ENCODE results near the gene TRIM65.
"Not testable (repeated sequence)": the region's sequence is repeated elsewhere in the genome, so short reads cannot be mapped to it uniquely, and the experiment has no call there.

TRIM65 gene

GRCh38 chr17:75897160-75898019 lies 639 bp upstream of the TRIM65 start:
- DNase-seq (ENCODE audit: low read depth in 2 of 2) = no peak

- no peak for DNase-seq (ENCODE audit: low read depth in 2 of 2)
Observed at GRCh38 chr17:75895370-75896155, 1.2 kb downstream of the TRIM65 start.

GRCh38 chr17:75894049-75894733 lies 2.6 kb downstream of the TRIM65 start:
- DNase-seq (ENCODE audit: low read depth in 2 of 2) = no peak

GRCh38 chr17:75893305-75894048 lies 3.3 kb downstream of the TRIM65 start:
- DNase-seq (ENCODE audit: low read depth in 2 of 2) = no peak

GRCh38 chr17:75892556-75893224 lies 4.1 kb downstream of the TRIM65 start:
- no peak for DNase-seq (ENCODE audit: low read depth in 2 of 2)

GRCh38 chr17:75891605-75892555 lies 4.9 kb downstream of the TRIM65 start:
- DNase-seq (ENCODE audit: low read depth in 2 of 2) = no peak

GRCh38 chr17:75891022-75891604 lies 5.6 kb downstream of the TRIM65 start:
- no peak for DNase-seq (ENCODE audit: low read depth in 2 of 2)

- DNase-seq (ENCODE audit: low read depth in 2 of 2) = no peak
Observed at GRCh38 chr17:75889454-75889853, 7.3 kb downstream of the TRIM65 start.

GRCh38 chr17:75888484-75888883 lies 8.3 kb downstream of the TRIM65 start:
- no peak for DNase-seq (ENCODE audit: low read depth in 2 of 2)

- DNase-seq (ENCODE audit: low read depth in 2 of 2) = not testable (repeated sequence)
Observed at GRCh38 chr17:75885860-75886259, 10.9 kb downstream of the TRIM65 start.

GRCh38 chr17:75885431-75885830 lies 11.3 kb downstream of the TRIM65 start:
- DNase-seq (ENCODE audit: low read depth in 2 of 2) = no peak

- DNase-seq (ENCODE audit: low read depth in 2 of 2) = no peak
Observed at GRCh38 chr17:75881678-75882454, 14.9 kb downstream of the TRIM65 start.

GRCh38 chr17:75880266-75880665 lies 16.5 kb downstream of the TRIM65 start:
- no peak for DNase-seq (ENCODE audit: low read depth in 2 of 2)

- DNase-seq (ENCODE audit: low read depth in 2 of 2) = no peak
Observed at GRCh38 chr17:75878174-75878998, 18.4 kb downstream of the TRIM65 start, which contains the start of gene TRIM47. Gene TRIM47, minus strand, starts transcription at chr17:75878581. Its CDS starts 33 bp downstream, at chr17:75878548.

- DNase-seq (ENCODE audit: low read depth in 2 of 2) = peak; percentile 58 to 68
Observed at GRCh38 chr17:75877752-75878173, 19.0 kb downstream of the TRIM65 start.

GRCh38 chr17:75876938-75877751 lies 19.6 kb downstream of the TRIM65 start:
- no peak for DNase-seq (ENCODE audit: low read depth in 2 of 2)

Data from stimulated activated CD4-positive, alpha-beta T cell treated with anti-CD3 and anti-CD28 coated beads, Interleukin-4, amount 100 ng/mL, for 48 hours (primary cell).